Mesodermal cell (in vitro differentiated cells): ENCODE data around the gene KLRC3.
"Not testable (repeated sequence)": the region's sequence is repeated elsewhere in the genome, so short reads cannot be mapped to it uniquely, and the experiment has no call there.

Source experiments
- H3K27ac ChIP-seq: 2 replicates; pipeline ENCODE4 v1.7.0; 2013; ENCODE audit warnings: mild to moderate bottlenecking, low read depth, low read length, moderate library complexity; ENCODE audit not compliant: severe bottlenecking
- H3K36me3 ChIP-seq: 2 replicates; pipeline ENCODE4 v1.7.1; 2013; ENCODE audit warnings: mild to moderate bottlenecking, low read length, moderate library complexity; ENCODE audit not compliant: control insufficient read depth, insufficient read depth
- H3K4me1 ChIP-seq: one replicate; pipeline ENCODE4 v1.7.1; 2013; ENCODE audit warnings: mild to moderate bottlenecking, low read length; ENCODE audit not compliant: insufficient read depth, control insufficient read depth, poor library complexity, severe bottlenecking
- H3K4me3 ChIP-seq: 2 replicates; pipeline ENCODE4 v1.7.0; 2013; ENCODE audit warnings: low read length, control low read depth, mild to moderate bottlenecking; ENCODE audit not compliant: insufficient read depth, poor library complexity, severe bottlenecking; ENCODE audit errors: extremely low read depth
- H3K9me3 ChIP-seq: 2 replicates; pipeline ENCODE4 v1.7.1; 2013; ENCODE audit warnings: mild to moderate bottlenecking, low read length, moderate library complexity; ENCODE audit not compliant: control insufficient read depth
- WGBS, 2 experiments: methylation state at CpG; one replicate each; pipeline ENCODE4 v1.1.5; 2013; ENCODE audit warnings: missing lambda C conversion rate in 2 of 2; ENCODE audit not compliant: insufficient coverage in 2 of 2; 5-methylcytosine and 5-hydroxymethylcytosine counted together

Gene KLRC3

GRCh38 chr12:10388624-10389413 lies 31.6 kb downstream of the KLRC3 start:
- Histone ChIP-seq H3K9me3 (peaks cover 7% of the 10 kb centered on the region), H3K27ac (no peak overlapping the region), H3K4me3 (no peak overlapping the region), H3K36me3 (no peaks in the 10 kb centered on the region), H3K4me1 (no peaks in the 10 kb centered on the region)
- WGBS, 2 experiments, result 80 to 85% methylated on average over 1 to 4 of the region's 9 CpGs

GRCh38 chr12:10387498-10387897 lies 32.9 kb downstream of the KLRC3 start:
- H3K27ac ChIP-seq, H3K4me1 ChIP-seq, H3K4me3 ChIP-seq, H3K36me3 ChIP-seq, H3K9me3 ChIP-seq: not testable (repeated sequence)
- 76 to 87% methylated on average over 2 to 3 of the region's 6 CpGs for WGBS, 2 experiments

- WGBS, 2 experiments, result no CpG with 5 or more reads among the region's 1 CpG
These were observed 33.5 kb downstream of the KLRC3 start for GRCh38 chr12:10386857-10387256.

DNA sequence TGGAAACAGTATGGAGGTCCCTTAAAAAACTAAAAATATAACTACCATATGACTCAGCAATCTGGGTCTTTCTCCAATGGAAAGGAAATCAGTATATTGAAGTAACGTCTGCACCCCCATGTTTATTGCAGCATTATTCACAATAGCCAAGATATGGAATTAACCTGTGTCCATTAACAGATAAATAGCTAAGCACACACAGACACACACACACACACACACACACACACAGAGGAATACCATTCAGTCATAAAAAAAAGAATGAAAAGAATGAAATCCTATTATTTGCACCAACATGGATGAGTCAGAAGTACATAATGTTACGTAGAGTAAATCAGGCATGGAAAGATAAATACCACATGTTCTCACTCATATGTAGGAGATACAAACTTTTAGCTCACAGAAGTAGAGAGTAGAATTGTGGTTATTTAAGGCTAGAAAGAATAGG lies 35.2 kb downstream of the KLRC3 start:
- Histone ChIP-seq H3K4me1 (no peaks in the 10 kb centered on the region), H3K27ac (no peak overlapping the region), H3K4me3 (no peak overlapping the region), H3K9me3 (peaks cover 7% of the 10 kb centered on the region), H3K36me3 (no peaks in the 10 kb centered on the region)
- no CpG with 5 or more reads among the region's 2 CpGs for WGBS, 2 experiments

More at GRCh38 chr12:10386857-10387256, 33.5 kb downstream of the KLRC3 start:
- Histone ChIP-seq H3K27ac (no peak overlapping the region), H3K36me3 (no peaks in the 10 kb centered on the region), H3K4me3 (no peak overlapping the region), H3K4me1 (no peaks in the 10 kb centered on the region), H3K9me3 (peaks cover 7% of the 10 kb centered on the region)

GRCh38 chr12:10384191-10384590 lies 36.2 kb downstream of the KLRC3 start:
- no peak overlapping the region for H3K4me3 ChIP-seq
- H3K27ac ChIP-seq, result no peak overlapping the region
- no CpG with 5 or more reads among the region's 3 CpGs for WGBS, 2 experiments

DNA sequence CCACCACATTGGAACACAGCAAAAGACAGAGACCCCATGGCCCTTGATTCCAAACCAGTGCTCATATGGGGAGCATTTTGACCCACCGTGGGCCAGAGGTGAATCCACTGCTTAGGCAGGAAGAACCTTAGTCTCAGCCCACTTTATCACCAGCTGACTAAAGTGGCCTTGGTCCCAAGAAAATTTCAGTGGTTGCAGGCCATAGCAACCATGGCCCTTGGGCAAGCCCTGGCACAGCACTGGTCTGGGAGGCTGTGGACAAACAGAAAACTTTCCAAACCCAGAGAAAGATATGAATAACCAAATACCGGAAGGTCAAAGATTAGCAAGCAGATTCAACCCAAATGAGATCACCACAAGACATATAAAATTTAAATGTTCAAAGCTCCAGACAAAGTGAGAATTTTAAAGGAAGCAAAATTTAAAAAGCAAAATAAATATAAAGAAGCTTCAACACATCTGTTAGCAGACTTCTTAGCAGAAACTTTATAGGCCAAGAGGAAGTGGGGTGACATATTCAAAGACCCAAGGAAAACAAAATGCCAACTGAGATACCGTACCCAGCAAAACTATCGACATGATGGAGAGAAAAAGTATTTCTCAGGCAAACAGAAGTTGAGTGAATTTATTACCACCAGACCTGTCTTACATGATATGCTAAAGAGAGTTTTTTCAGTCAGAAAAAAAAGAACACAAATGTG lies 38.3 kb downstream of the KLRC3 start:
- Histone ChIP-seq H3K9me3 (peaks cover 7% of the 10 kb centered on the region), H3K4me1 (no peaks in the 10 kb centered on the region), H3K27ac (no peak overlapping the region), H3K36me3 (no peaks in the 10 kb centered on the region), H3K4me3 (no peak overlapping the region)
- 100% methylated on average over 1 of the region's 4 CpGs; no CpG with 5 or more reads in 1 of the 2 experiments for WGBS, 2 experiments

More at GRCh38 chr12:10384191-10384590, 36.2 kb downstream of the KLRC3 start:
- Histone ChIP-seq H3K9me3 (peaks cover 7% of the 10 kb centered on the region), H3K36me3 (no peaks in the 10 kb centered on the region), H3K4me1 (no peaks in the 10 kb centered on the region)

GRCh38 chr12:10378737-10379136 lies 41.7 kb downstream of the KLRC3 start:
- H3K9me3 ChIP-seq, H3K4me3 ChIP-seq, H3K4me1 ChIP-seq, H3K27ac ChIP-seq, H3K36me3 ChIP-seq: not testable (repeated sequence)
- 90 to 100% methylated on average over 2 of the region's 2 CpGs for WGBS, 2 experiments

DNA sequence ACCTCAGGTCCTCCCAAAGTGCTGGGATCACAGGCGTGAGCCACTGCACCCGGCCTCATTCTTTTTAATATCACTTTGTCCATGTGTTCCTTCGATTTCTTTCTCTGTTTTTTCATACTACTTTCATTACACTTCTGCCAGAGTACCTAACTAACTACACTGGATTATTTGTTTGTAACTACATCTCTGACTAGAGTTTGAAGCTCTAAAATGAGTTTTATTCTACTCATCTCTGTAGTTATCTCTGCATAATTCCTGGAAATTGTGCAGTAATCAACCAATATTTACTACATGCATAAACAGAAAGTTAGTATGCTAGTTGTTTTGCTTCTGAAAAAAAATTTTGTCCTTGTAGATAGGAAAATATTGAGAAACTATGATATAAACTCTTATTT lies 45.8 kb downstream of the KLRC3 start:
- 92 to 100% methylated on average over 2 of the region's 3 CpGs for whole genome bisulfite sequencing, 2 experiments
- Histone ChIP-seq H3K4me3 (no peak overlapping the region), H3K9me3 (no peaks in the 10 kb centered on the region), H3K4me1 (no peaks in the 10 kb centered on the region), H3K27ac (no peak overlapping the region), H3K36me3 (no peaks in the 10 kb centered on the region)

- 80 to 100% methylated on average over 1 of the region's 1 CpG for WGBS, 2 experiments
- H3K4me1 ChIP-seq, result no peaks in the 10 kb centered on the region
- no peak overlapping the region for H3K27ac ChIP-seq
- no peaks in the 10 kb centered on the region for H3K36me3 ChIP-seq
- no peak overlapping the region for H3K4me3 ChIP-seq
- peaks cover 7% of the 10 kb centered on the region for H3K9me3 ChIP-seq
These were observed 47.8 kb downstream of the KLRC3 start for GRCh38 chr12:10372559-10372958.

- H3K36me3 ChIP-seq, H3K4me3 ChIP-seq, H3K27ac ChIP-seq, H3K4me1 ChIP-seq: not testable (repeated sequence)
- 80 to 95% methylated on average over 4 to 5 of the region's 6 CpGs for WGBS, 2 experiments
- peaks cover 13% of the 10 kb centered on the region for H3K9me3 ChIP-seq
These were observed 48.4 kb downstream of the KLRC3 start for GRCh38 chr12:10371893-10372535.
